Measurements from ENCODE around the gene FOXJ3.
A peak's percentile ranks its signal among the peaks of the same experiment; 100 is the strongest.

FOXJ3 gene

DNA sequence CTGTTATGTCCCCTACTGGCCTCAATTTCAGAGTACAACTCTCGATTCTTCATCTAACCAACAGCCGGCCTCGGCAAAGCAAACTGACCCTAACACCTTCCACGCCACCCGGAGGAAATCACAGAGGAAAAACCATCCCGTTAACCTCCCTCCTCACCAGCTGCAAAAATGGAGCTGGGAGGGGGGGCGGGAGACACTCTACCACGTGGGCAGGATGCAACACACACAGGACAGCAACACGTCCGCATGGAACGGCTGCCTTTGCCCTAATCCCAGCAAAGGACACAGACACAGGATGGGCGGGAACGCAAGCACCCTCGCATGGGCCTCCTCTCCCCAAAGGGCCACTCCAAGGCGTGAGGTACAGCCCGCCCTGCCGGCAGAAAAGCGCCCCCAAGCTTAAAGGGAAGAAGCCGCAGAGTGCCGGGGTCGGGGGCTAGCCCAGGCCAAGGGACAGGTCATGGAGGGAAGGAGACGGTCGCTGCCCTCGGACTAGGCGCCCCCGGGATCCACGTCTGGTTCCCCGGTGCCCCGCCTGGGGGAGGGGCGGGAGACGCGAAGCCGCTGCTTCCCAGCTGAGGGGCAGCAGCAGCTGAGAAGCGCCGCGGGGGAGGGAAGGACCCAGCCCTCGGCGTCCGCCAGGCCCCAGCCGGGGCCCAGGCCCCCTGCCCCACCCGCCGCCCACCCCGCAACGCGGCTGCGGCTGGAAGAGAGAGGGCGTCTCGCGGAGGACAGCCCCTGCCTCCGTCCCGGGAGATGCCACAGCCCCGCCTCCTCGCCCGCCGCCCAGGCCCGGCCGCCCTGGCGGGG, 590 bp downstream of the FOXJ3 start:
- peak; percentile 81 for DNase-seq (ENCODE audit: low spot score)

DNA sequence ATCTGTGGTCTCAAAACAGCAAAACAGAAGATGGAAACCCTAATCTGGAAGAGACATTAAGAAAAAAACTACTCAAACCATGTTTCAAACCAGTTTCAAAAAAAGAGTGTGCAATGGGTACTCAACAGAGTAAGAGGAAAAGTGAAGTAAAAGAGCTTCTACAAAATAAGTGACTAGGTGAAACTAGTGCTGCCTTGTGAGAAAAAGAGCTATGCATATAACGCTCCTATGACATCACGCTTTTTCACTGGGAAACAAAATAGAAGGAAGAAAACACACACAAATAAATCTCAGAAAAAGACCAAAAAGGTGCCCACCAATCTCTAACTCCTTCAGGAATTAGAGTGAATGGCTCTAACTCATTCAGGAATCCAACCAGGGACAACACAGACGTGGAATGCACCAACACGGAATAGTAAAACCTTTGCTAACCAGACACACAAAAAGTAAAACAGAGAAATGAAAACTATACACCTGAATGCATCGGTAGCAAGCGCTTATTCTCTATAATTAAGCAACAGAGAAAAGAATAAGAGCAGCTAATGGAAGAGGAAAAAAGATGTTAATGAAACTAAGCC, 1.3 kb downstream of the FOXJ3 start:
- DNase-seq (ENCODE audit: low spot score), result no peak

DNA sequence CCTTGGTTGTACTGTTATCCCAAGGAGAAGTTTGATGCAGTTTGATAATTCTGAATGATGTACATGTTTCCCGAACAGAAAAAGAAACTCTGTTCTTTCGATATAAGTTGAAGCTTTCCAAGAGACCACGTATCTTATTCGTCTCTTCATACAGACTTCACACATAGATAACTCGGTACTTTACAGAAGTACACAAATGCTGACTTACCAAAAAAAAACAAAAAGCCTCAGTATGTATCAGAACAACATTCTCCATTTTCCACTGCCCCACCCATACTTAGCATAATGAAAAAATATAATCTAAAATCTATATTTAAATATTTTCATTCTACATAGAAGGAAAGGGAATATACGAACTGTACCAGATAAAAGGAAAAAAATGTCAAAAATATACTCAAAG, 2.2 kb downstream of the FOXJ3 start:
- no peak for DNase-seq (ENCODE audit: low spot score)

DNA sequence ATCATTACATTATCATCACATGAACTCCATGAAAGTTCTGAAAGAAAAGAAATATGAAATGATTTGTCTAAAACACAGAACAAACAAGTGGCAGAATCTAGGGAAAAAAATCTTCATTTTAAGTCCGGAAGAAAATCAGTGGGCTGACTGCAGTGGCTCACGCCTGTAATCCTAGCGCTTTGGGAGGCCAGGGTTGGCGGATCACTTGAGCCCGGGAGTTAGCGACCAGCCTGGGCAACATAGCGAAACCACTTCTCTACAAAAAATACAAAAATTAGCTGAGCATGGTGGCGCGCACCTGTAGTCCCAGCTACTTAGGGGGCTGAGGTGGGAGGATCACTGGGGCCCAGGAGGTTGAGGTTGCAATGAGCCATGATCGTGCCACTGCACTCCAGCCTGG, 4.8 kb downstream of the FOXJ3 start:
- DNase-seq (ENCODE audit: low spot score), result no peak

DNA sequence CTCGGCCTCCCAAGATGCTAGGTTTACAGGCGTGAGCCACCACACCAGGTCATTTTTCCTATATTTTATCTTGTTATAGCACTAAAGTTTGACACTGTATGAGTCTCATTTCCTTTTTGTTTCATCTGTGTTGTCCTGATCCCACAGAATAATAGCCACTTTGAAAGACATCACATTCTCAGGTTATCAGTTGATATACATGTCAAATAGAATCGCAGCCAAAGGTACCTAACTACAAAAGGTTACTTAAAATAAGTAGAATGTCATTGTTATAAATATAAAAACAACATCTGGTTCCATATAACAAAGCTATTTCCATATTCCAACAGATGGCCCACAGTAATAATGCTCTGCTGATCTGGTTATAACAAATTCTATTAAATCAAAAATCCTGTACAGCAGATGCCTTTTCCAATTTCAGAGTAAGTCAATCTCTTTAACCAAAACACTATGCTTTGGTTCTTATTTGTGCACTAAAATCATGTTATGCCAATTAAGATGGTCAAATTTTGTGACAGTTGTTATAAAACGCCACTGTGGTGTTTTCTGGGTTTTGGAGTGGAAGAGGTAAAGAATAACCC, 6.0 kb downstream of the FOXJ3 start:
- no peak for DNase-seq (ENCODE audit: low spot score)

DNA sequence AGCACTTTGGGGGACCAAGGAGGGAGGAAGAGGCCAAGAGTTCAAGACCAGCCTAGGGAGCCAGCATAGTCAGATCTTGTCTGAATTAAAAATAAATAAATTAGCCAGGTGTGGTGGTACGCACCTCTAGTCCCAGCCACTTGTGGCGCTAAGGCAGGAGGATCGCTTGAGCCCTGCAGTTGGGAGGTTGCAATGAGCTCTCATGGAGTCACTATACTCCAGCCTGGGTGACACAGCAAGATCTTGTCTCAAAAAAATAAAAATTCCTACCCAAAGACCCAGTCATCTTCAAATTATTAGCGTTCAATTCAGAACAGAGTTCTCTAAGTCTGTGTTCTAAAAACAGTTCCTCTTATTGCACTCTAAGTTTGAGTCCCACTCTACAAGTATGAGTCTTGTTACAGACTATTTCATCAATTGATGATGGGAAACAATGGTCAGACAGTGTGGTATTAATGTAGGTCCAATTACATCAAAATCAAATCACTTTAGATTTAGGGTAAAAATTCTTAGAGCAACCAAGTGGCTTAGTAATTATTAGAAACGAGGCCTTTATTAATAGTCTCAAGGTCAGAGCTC, 6.9 kb downstream of the FOXJ3 start:
- DNase-seq (ENCODE audit: low spot score), result no peak

DNA sequence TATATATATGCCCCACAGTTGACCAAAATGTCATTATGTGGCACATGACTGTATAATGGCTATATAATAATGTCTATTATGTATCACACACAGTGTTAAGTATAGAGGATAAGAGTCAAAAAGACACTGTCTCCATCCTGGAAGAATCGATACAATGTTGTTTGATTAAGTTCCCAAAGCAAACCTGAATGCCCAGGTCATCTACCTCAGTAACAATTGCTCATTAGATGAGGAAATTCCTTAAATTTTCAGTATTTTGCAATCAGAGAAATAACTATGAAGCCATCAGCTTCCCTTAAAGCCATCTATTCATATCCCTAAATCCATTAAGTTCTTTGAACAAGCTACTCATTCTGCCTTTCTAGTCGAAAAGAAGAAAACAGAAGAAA, 10.0 kb downstream of the FOXJ3 start:
- no peak for DNase-seq (ENCODE audit: low spot score)

DNA sequence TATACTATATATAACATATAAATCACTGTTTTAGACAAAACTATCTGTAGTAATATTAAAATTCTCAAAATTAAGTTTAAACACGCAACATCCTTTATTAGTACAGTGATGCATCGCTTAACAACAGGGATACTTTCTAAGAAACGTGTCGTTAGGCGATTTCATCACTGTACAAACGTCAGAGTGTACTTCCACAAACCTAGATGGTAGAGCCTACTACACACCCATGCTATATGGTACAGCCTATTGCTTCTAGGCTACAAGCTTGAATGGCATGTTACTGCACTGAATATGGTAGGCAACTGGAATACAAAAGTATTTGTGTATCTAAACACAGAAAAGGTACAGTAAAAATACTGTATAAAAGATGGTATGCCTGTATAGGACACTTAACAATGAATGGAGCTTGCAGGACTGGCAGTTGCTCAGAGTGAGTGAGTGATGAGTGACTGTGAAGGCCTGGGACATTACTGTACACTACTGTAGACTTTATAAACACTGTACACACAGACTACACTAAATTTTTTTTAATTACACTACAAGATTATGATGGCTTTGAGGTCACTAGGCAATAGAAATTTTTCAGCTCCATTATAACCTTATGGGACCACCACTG, 10.5 kb downstream of the FOXJ3 start:
- no peak for DNase-seq (ENCODE audit: low spot score)

DNA sequence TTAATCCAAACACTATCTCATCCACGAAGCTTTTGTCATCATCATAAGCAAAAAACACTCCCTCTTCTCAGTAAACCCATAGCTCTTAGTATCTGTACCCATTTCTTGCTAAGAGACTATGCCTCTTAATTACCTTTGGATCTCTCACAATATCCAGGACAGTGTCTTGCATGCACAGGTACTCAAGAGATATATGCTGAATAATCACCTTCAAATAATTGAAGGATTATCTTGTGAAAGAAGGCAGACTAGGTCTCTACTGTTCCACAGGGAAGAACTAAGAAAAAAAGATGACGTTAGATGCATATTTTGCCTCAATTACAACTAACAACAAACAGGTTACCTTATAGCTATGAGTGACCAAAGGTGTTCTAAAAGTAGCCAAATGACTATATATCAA, 11.5 kb downstream of the FOXJ3 start:
- no peak for DNase-seq (ENCODE audit: low spot score)

DNA sequence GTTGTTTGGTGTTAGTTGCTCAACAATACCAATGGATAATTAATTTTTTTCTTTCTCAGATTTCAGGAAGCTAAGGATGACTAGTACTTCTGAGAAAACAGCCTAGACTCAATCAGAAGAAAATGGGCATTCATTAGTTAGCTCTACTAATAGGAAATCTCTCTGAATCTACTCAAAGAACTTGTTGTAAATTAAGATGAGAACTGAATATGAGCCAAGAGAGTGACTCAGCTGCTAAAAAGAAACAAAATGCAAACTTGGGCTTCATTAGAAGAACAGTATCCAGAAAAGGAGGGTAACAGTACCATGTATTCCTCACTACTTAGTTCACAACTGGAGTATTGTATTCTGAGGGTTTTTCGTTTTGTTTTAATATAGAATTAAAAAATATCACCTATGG, 12.5 kb downstream of the FOXJ3 start:
- no peak for DNase-seq (ENCODE audit: low spot score)

DNA sequence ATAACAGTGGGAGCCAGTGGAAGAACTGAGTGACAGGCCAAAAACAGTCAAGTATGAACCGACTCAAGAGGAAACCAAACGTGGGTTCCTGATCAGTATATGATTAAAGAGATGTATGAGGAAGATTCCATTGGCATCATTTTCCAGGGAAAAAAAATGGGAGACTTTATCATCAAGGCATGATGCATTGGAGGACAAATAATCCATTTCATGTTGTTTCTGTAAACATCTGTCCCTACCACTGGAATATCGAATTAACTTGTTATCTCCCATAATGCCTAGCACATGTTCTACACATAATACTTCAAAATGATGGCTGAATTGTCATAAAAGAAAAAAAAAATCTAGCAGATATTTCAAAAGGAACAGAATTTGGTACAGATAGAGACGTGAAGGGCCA, 13.3 kb downstream of the FOXJ3 start:
- DNase-seq (ENCODE audit: low spot score), result no peak

DNA sequence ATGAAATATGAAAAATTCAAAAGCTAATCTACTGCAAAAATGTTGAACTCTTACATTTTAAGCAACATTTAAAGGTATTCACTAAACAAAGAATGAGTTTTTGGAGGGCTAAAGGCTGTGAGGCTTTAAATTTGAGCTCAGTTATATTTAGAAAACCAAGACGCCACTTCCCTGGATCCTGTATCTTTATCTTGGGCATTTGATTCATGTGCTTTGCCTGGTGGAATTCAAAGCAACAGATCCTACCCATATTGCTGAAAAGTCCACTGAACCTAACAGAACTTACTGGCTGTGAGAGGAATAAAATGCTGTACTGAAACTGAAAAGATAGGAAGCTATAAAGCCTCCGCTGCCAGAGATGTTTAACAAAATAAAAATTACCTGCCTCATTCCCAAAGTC, 14.3 kb downstream of the FOXJ3 start:
- no peak for DNase-seq (ENCODE audit: low spot score)

DNA sequence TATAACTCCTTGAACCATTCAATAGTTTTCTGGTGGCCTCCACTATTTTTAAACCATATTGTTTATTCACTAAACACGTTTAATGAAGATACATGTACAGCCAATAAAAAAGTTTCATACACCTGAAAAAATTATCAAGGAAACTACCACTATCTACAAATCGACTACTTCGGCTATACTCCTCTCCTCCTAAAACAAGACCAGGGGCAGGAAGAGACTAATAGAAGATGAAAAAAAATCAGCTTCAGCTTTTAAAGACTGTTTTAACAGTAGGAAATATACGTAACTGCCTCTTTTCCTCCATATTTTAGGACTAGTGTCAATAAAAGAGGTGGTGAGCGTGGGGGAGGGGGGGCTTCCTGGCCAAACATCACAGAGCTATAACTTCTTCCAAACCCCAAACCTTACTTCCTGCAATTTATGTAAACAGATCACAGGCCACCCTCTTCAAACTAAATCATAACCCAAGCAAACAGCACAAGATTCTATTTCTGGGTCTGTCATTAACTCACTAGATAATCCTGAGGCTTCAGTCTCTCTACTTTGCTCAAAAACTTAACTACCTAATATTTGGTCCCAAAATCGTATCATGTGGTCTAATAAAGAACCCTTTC, 15.1 kb downstream of the FOXJ3 start:
- no peak for DNase-seq (ENCODE audit: low spot score)

DNA sequence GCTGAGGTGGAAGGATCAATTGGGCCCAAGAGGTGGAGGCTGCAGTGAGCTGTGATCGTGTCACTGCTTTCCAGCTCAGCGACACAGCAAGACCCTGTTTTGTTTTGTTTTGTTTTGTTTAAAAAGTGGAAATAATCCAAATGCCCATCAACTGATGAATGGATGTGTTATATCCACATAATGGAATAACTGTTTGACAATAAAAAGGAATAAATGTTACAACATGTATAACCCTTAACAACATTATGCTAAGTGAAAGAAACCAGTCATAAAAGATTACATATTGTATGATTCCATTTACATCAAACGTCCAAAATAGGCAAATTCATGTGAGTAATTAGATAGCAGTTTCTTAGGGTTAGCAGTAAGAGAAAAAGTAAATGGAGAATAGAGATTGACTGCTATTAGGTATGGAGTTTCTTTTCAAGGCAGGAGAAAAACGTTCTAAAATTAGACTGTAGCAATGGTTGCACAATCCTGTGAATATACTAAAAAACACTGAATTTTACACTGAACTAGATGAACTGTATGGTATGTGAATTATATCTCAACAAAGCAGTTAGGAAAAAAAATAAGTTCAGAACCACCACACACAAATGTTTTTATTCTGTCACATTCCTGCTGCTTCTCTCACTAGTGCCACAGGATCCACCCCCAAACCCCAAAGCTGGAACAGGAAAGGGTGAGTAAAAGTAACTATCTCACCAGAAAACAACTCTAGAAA, 15.7 kb downstream of the FOXJ3 start:
- no peak for DNase-seq (ENCODE audit: low spot score)

DNA sequence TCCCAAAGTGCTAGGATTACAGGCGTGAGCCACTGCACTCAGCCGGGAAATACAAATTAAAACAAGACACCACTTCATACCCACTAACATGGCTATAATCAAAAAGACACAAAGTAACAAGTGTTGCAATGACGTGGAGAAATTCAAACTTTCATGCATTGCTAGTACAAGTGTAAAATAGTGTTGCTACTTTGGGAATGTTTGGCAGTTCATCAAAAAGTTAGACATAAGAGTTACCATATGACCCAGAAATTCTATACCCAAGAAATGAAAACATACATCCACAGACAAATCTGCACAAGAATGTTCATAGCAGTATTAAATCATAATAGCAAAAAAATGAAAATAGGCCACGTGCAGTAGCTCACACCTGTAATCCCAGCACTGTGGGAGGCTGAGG, 16.4 kb downstream of the FOXJ3 start:
- no peak for DNase-seq (ENCODE audit: low spot score)

DNA sequence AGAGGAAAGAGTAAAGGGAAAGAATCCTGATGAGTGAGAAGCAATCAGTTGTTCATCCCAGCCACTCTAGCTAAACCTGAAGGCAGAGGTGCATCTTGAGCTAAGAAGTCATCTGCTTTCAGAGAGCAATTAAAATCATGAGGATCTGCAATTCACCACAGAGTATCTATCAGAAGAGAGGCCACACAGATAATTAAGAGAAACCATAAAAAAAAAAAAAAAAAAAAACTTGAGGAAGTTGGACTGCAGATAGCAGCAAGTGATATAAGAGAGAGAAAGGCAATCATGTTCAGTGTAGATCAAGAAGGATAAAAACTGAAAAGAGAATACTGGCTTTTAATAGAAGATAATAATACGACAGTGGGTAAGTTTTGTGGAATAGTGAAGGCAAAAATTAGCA, 17.7 kb downstream of the FOXJ3 start:
- no peak for DNase-seq (ENCODE audit: low spot score)

DNA sequence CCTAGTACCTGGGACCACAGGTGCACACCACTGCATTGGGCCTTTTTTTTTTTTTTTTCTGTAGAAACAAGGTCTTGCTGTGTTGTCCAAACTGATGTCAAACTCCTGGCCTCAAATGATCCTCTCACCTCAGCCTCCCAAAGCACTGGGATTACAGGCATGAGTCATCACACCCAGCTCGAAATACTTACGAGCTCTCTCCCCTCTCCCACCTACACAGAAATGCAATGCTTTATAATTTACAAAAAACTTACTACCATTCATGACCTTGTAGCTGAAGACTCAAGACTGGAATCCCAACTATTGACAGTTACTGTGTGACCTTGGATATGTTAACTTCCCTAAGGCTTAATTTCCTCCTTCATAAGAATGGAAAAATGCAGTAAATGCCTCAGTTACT, 18.7 kb downstream of the FOXJ3 start:
- DNase-seq (ENCODE audit: low spot score), result no peak

DNA sequence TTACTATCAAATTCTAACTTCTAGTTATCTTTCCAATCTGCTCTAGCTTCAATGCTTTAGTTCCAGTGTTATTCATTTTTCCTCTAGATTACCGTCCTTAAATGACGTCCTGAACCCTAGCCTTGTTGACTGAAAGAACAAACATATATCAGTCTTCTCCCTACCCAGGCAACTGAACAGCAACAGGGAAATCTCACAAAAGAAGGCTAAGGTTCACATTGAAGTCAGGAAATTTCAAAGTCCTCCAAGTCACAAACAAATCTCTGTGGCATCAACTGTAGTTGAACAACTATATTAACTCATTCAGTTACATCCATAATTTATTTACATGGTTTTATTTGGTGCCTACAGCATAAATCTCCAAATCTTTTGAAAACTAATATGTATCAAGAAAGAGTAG, 19.5 kb downstream of the FOXJ3 start:
- DNase-seq (ENCODE audit: low spot score), result no peak

DNA sequence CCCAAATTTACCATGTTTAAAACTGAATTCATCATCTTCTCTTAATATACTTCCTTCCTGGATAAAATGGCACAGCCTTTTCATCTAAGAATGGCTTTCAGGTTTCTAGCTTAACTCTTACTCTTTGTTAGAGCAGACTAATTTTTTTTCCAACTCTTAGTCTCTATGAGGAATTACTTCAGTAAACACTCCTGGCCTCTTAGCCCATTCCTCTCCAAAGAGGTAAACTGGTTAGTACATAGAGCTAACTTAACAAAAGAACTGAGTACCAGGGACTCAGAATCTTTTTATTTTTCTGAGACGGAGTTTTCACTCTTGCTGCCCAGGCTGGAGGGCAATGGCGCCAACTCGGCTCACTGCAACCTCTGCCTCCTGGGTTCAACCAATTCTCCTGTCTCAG, 21.1 kb downstream of the FOXJ3 start:
- no peak for DNase-seq (ENCODE audit: low spot score)

DNA sequence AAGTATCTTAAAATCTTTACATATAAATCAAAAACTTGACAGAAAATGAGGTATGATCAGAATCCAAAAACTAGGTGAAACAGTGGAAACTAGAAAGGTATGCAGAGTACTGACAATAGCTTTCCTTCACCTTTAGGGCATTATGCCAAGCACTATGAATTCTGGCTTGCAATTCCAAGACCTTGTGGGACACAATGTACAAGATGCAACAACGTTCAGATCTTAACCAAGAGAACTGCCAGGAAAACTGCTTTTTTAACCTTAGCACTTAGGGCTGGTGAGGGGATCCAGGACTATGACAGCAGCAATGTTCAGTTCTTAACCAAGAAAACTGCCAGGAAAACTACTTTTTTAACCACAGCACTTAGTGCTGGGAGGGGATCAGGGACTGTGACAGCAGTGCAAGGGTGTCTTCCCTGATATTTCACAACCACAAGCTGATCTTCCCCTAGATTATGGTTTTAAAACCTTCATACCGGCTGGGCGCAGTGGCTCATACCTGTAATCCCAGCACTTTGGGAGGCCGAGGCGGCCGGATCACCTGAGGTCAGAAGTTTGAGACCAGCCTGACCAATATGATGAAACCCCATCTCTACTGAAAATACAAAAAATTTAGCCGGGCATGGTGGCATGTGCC, 22.3 kb downstream of the FOXJ3 start:
- DNase-seq (ENCODE audit: low spot score), result no peak

DNA sequence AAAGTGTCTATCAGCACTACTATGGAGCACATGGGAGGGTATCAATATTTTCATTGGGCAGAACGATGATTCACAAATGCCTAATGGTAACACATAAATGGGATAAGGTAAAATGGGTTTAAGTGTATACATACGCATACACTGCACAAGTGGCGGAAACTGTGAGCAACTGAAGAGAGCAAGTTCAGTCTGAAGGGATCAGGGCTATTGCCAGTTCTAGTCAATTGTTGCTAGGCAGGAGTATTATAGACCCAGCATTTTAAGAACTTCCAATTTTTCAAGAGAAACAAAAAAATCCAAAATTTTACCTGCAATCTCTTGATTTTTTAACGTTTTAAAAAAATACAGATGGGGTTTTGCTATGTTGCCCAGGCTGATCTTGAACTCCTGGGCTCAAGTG, 23.1 kb downstream of the FOXJ3 start:
- DNase-seq (ENCODE audit: low spot score), result no peak
